LNCaP clone FGC (cell line): ENCODE measurements around the gene WNT7B.

Experiments
- DNase-seq: peaks from one replicate; pipeline ENCODE4 v3.0.0-alpha.2; 2011; ENCODE audit warnings: low read depth
- H3K4me3 ChIP-seq: 2 replicates; pipeline ENCODE4 v1.5.1; 2011; ENCODE audit warnings: mild to moderate bottlenecking, low read depth, low read length, control low read depth
- CTCF ChIP-seq: IDR thresholded peaks from 2 replicates; pipeline ENCODE4 v1.5.1; 2012; ENCODE audit warnings: mild to moderate bottlenecking; ENCODE audit not compliant: control insufficient read depth, insufficient read depth; ENCODE audit errors: extremely low read depth

WNT7B gene

GRCh38 chr22:45998638-45999378, 21.8 kb upstream of the WNT7B start:
- TF ChIP-seq CTCF = no peak
- DNase-seq = no peak
- no peak overlapping the region for H3K4me3 ChIP-seq

GRCh38 chr22:45997777-45998637, 21.0 kb upstream of the WNT7B start:
- H3K4me3 ChIP-seq = no peak overlapping the region
- no peak for TF ChIP-seq CTCF
- DNase-seq = no peak

- DNase-seq = no peak
- TF ChIP-seq CTCF = no peak
- no peak overlapping the region for H3K4me3 ChIP-seq
These were observed 20.3 kb upstream of the WNT7B start for GRCh38 chr22:45997077-45997776.

DNA sequence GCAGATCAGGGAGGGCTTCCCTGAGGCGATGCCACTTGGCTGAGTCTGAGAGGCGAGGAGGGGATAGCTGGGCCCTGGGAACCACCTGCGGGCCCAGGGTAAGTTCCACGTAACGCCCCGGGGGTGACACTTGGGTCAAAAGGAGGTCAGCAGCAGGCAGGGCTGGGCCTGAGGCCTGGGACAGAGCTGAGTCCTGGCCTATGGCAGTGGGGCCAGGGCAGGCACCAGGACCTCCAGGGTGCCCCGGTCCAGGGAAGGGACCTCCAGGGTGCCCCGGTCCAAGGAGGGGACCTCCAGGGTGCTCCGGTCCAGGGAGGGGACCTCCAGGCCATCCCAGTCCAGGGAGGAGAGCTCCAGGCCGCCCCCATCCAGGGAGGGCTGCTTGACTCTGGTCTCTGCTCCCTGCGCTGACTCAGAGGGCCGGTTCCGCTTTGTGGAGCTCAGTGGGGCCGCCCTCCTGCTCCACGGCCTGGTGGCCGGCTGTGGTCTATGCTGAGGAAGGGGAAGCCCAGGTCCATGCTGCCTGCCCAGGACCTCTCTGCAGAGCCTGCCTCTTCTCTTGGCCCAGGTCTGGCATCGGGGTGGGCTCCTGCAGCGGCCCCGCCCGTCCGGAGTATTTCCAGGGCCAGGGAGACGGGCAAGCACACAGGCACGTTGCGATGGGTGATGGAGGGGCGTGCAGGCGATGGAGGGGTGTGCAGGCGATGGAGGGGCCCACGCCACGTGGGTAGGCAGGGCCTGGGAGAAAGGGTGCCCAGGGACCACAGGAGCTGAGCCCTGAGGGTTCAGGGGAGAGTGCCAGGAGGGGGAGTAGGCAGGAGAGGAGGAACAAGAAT, 19.5 kb upstream of the WNT7B start:
- no peak overlapping the region for H3K4me3 ChIP-seq
- TF ChIP-seq CTCF = no peak
- no peak for DNase-seq

DNA sequence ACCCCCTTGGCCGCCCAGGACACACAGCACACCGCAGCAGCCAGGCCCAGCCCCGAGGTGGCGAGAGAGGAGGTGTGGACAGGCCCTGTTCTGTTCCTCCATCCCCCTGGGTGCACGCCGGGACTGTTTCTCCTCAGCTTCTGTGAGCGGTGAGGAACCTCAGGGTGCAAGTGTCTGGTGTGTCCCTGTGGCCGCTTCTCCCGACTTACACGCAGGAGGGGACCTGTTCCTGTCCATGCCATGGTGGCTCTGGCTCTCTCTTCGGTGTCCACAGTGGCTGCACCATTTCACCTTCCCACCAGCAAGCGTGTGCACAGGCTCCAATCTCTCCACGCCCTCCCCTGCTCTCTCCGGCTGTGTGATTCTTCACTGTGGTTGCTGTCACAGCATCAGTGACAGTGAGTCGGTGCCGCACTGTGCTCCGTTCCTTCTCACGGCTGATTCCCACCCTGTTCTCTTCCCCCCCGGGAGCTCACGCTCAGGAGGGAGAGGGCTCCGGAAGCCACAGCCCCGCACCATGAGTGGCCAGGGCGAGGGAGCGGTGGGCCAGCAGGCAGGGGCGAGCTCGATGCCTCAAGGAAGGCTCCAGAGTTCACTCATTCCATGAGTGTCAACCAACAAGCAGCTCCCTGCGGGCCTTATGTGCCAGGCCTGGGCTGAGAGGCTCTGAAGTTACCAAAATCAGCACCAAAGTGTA, 18.6 kb upstream of the WNT7B start:
- H3K4me3 ChIP-seq = no peak overlapping the region
- no peak for DNase-seq
- no peak for TF ChIP-seq CTCF
